GM21390 (cell line): Measurements from ENCODE around the gene MED7.

Experiments used
- ATAC-seq: cut with Tn5 transposase; IDR thresholded peaks from one replicate; pipeline ENCODE4 v1.9.1; 2021; ENCODE audit not compliant: unreplicated experiment

MED7 gene

DNA sequence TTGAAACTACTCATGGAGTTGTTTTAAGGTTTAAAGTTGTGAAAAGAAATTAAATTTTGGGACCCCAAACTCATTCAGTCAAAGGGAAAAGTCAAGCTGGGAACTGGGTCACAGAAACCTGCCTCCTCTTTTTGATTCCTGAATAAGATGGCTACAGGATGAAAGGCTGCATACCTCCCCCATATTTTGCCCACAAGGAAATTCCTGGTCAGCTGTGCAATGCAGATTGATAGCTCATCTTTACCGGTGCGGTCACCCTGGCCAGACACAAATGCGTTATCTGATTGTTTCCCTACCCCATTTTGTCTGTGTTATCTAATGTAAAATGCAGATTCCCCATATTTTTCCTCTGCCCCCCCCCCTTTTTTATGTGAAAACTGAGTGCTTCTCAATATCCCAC, 35.2 kb downstream of the MED7 start:
- no peak for ATAC-seq

DNA sequence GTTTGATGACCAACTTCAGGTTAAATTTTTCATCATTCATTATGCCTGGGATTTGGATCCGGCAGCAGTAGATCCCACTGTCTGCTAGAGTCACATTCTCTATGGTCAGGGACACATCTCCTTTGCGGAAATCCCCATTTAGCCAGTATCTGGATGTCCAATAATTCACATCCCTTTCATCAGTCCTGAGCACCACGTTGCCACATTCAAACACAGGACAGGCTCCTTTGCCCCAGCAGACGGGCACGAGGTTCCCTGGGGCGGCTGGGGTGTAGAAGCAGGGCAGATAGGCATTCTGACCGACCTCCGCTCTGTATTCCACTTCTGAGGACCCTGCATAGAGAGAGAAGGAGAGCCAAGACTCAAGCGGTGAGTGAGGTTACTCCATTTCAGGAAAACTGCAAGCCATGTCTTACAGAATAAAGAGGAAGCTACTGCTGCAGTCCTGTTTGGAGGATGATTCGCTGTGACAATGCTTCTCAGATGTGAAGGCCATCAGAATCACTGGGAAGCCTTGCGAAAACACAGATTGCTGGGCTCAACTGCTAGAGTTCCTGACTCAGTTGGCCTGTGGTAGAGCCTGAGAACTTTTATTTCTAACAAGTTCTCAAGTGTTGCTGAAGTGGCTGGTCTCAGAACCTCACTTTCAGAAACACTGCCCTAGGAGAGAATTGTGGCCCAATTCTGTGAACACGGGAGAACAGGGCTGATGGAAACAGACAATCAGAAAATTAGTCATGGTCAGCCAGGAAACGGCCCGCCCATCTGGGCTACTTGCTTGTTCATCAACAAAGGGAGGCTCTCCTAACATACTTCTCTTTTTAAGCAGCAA, 35.8 kb downstream of the MED7 start:
- ATAC-seq: no peak

DNA sequence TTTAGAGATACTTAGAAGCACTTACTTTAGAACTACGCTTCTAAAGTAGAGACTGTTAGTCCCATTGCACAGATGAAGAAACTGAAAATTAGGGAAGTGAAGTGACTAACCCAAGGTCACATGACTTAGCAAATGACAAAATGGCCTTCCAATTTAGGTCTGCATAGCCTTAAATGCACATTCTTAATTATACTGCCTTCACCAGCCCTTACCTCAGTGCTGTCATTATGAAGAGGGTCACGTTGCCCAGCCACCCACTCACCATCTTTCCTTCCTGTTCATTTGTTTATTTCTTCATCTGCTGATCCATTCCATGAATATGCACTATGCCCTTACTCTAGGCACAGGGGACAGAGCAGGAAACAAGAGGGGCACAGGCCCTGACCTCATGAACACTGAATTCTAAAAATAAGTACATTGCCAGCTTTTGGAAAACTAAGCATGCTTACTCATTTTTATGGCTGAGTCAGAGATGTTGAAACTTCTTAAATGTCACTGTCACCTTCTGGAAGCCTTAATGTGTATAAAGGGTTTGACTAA, 42.5 kb downstream of the MED7 start:
- ATAC-seq: no peak

DNA sequence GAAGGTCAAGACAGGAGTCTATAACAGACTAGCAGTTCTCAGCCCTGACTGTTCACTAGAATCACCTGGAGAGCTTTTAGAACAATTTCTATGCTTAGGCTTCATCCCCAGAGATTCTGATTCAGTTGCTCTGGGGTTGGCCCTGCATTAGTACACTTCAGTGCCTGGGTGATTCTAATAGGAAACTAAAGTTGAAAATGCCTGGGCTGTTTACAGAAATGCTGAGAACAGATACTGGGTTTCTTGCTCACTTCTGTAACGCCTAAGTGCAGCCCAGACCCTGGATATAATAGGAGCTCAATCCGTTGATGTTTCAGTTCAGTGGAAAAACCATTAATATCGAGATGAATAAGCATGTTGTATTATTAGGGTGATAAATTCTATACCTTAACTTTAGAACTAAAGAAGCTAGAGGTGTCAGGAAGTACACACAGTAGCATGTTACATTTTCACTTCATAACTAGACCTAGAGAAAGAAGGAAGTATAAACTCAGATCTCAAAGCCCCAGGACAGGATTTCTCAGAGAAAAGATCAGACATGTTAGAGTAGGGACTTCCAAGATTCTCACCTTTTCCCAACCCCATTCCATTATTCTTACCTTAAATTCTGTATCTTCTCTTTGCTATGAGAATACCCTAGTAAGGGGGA, 54.2 kb downstream of the MED7 start:
- ATAC-seq: peak; percentile 71
